Measurements from ENCODE around the gene TMSB4X.

TMSB4X gene

GRCh38 chrX:12996934-12997435 is 22.1 kb downstream of the TMSB4X start:
- H3K4me3 ChIP-seq (ENCODE audit: low read length) = no peak overlapping the region
- no peaks in the 10 kb centered on the region for H3K36me3 ChIP-seq (ENCODE audit: control insufficient read depth, insufficient read depth, low read length)
- H3K9me3 ChIP-seq (ENCODE audit: control insufficient read depth, insufficient read depth, low read length) = no peaks in the 10 kb centered on the region
- no peak overlapping the region for H3K27ac ChIP-seq (ENCODE audit: low read length)
- H3K4me1 ChIP-seq (ENCODE audit: control insufficient read depth, insufficient read depth, low read length) = peaks cover 4% of the 10 kb centered on the region; the same call in 1 of the 2 replicates
- H3K27me3 ChIP-seq (ENCODE audit: control insufficient read depth, insufficient read depth, low read length) = no peaks in the 10 kb centered on the region
- no peak for DNase-seq (ENCODE audit: low read depth, low spot score)
- WGBS (ENCODE audit: insufficient coverage, insufficient read length) = no CpG with 5 or more reads among the region's 3 CpGs

GRCh38 chrX:12997906-12998687 is 23.2 kb downstream of the TMSB4X start:
- DNase-seq (ENCODE audit: low read depth, low spot score) = no peak
- Histone ChIP-seq H3K4me3 (ENCODE audit: low read length) (no peak overlapping the region), H3K9me3 (ENCODE audit: control insufficient read depth, insufficient read depth, low read length) (no peaks in the 10 kb centered on the region), H3K27me3 (ENCODE audit: control insufficient read depth, insufficient read depth, low read length) (no peaks in the 10 kb centered on the region), H3K4me1 (ENCODE audit: control insufficient read depth, insufficient read depth, low read length) (peaks cover 4% of the 10 kb centered on the region; the same call in 1 of the 2 replicates), H3K36me3 (ENCODE audit: control insufficient read depth, insufficient read depth, low read length) (no peaks in the 10 kb centered on the region), H3K27ac (ENCODE audit: low read length) (no peak overlapping the region)
- WGBS (ENCODE audit: insufficient coverage, insufficient read length) = no CpG with 5 or more reads among the region's 5 CpGs

- H3K27ac ChIP-seq (ENCODE audit: low read length) = no peak overlapping the region
- no peak overlapping the region for H3K4me3 ChIP-seq (ENCODE audit: low read length)
- no peaks in the 10 kb centered on the region for H3K36me3 ChIP-seq (ENCODE audit: control insufficient read depth, insufficient read depth, low read length)
- no peak for DNase-seq (ENCODE audit: low read depth, low spot score)
- H3K9me3 ChIP-seq (ENCODE audit: control insufficient read depth, insufficient read depth, low read length) = no peaks in the 10 kb centered on the region
- peaks cover 4% of the 10 kb centered on the region; the same call in 1 of the 2 replicates for H3K4me1 ChIP-seq (ENCODE audit: control insufficient read depth, insufficient read depth, low read length)
- no CpG with 5 or more reads among the region's 9 CpGs for WGBS (ENCODE audit: insufficient coverage, insufficient read length)
- H3K27me3 ChIP-seq (ENCODE audit: control insufficient read depth, insufficient read depth, low read length) = no peaks in the 10 kb centered on the region
Measured at GRCh38 chrX:12999422-12999821, 24.5 kb downstream of the TMSB4X start.

GRCh38 chrX:13000301-13000811 is 25.4 kb downstream of the TMSB4X start:
- Histone ChIP-seq H3K27me3 (ENCODE audit: control insufficient read depth, insufficient read depth, low read length) (no peaks in the 10 kb centered on the region), H3K4me1 (ENCODE audit: control insufficient read depth, insufficient read depth, low read length) (peaks cover 4% of the 10 kb centered on the region; the same call in 1 of the 2 replicates), H3K36me3 (ENCODE audit: control insufficient read depth, insufficient read depth, low read length) (no peaks in the 10 kb centered on the region), H3K27ac (ENCODE audit: low read length) (no peak overlapping the region), H3K9me3 (ENCODE audit: control insufficient read depth, insufficient read depth, low read length) (no peaks in the 10 kb centered on the region), H3K4me3 (ENCODE audit: low read length) (no peak overlapping the region)
- DNase-seq (ENCODE audit: low read depth, low spot score) = no peak
- WGBS (ENCODE audit: insufficient coverage, insufficient read length) = no CpG with 5 or more reads among the region's 8 CpGs

- no peak for DNase-seq (ENCODE audit: low read depth, low spot score)
- no peaks in the 10 kb centered on the region for H3K9me3 ChIP-seq (ENCODE audit: control insufficient read depth, insufficient read depth, low read length)
- WGBS (ENCODE audit: insufficient coverage, insufficient read length) = no CpG with 5 or more reads among the region's 5 CpGs
- H3K4me1 ChIP-seq (ENCODE audit: control insufficient read depth, insufficient read depth, low read length) = peaks cover 4% of the 10 kb centered on the region; the same call in 1 of the 2 replicates
- no peak overlapping the region for H3K27ac ChIP-seq (ENCODE audit: low read length)
- no peaks in the 10 kb centered on the region for H3K27me3 ChIP-seq (ENCODE audit: control insufficient read depth, insufficient read depth, low read length)
- H3K36me3 ChIP-seq (ENCODE audit: control insufficient read depth, insufficient read depth, low read length) = no peaks in the 10 kb centered on the region
- no peak overlapping the region for H3K4me3 ChIP-seq (ENCODE audit: low read length)
Measured at GRCh38 chrX:13001097-13001496, 26.2 kb downstream of the TMSB4X start.

- H3K36me3 ChIP-seq (ENCODE audit: control insufficient read depth, insufficient read depth, low read length) = no peaks in the 10 kb centered on the region
- H3K4me3 ChIP-seq (ENCODE audit: low read length) = no peak overlapping the region
- no peaks in the 10 kb centered on the region for H3K9me3 ChIP-seq (ENCODE audit: control insufficient read depth, insufficient read depth, low read length)
- peaks cover 4% of the 10 kb centered on the region; the same call in 1 of the 2 replicates for H3K4me1 ChIP-seq (ENCODE audit: control insufficient read depth, insufficient read depth, low read length)
- H3K27ac ChIP-seq (ENCODE audit: low read length) = no peak overlapping the region
- no peaks in the 10 kb centered on the region for H3K27me3 ChIP-seq (ENCODE audit: control insufficient read depth, insufficient read depth, low read length)
- DNase-seq (ENCODE audit: low read depth, low spot score) = no peak
- WGBS (ENCODE audit: insufficient coverage, insufficient read length) = no CpG with 5 or more reads among the region's 4 CpGs
Measured at GRCh38 chrX:13001961-13002671, 27.2 kb downstream of the TMSB4X start.

- WGBS (ENCODE audit: insufficient coverage, insufficient read length) = no CpG with 5 or more reads among the region's 9 CpGs
- DNase-seq (ENCODE audit: low read depth, low spot score) = no peak
- no peaks in the 10 kb centered on the region; the same call in 1 of the 2 replicates for H3K4me1 ChIP-seq (ENCODE audit: control insufficient read depth, insufficient read depth, low read length)
- no peaks in the 10 kb centered on the region for H3K27me3 ChIP-seq (ENCODE audit: control insufficient read depth, insufficient read depth, low read length)
- H3K27ac ChIP-seq (ENCODE audit: low read length) = no peak overlapping the region
- H3K4me3 ChIP-seq (ENCODE audit: low read length) = no peak overlapping the region
- no peaks in the 10 kb centered on the region for H3K36me3 ChIP-seq (ENCODE audit: control insufficient read depth, insufficient read depth, low read length)
- no peaks in the 10 kb centered on the region for H3K9me3 ChIP-seq (ENCODE audit: control insufficient read depth, insufficient read depth, low read length)
Measured at GRCh38 chrX:13005661-13006473, 31.0 kb downstream of the TMSB4X start.

- Histone ChIP-seq H3K4me3 (ENCODE audit: low read length) (no peak overlapping the region), H3K9me3 (ENCODE audit: control insufficient read depth, insufficient read depth, low read length) (no peaks in the 10 kb centered on the region), H3K27me3 (ENCODE audit: control insufficient read depth, insufficient read depth, low read length) (no peaks in the 10 kb centered on the region), H3K36me3 (ENCODE audit: control insufficient read depth, insufficient read depth, low read length) (no peaks in the 10 kb centered on the region), H3K27ac (ENCODE audit: low read length) (no peak overlapping the region), H3K4me1 (ENCODE audit: control insufficient read depth, insufficient read depth, low read length) (no peaks in the 10 kb centered on the region; the same call in 1 of the 2 replicates)
- DNase-seq (ENCODE audit: low read depth, low spot score) = no peak
- no CpG with 5 or more reads among the region's 2 CpGs for WGBS (ENCODE audit: insufficient coverage, insufficient read length)
Measured at GRCh38 chrX:13007519-13008188, 32.7 kb downstream of the TMSB4X start.

- DNase-seq (ENCODE audit: low read depth, low spot score) = no peak
- no peaks in the 10 kb centered on the region; the same call in 1 of the 2 replicates for H3K4me1 ChIP-seq (ENCODE audit: control insufficient read depth, insufficient read depth, low read length)
- H3K27me3 ChIP-seq (ENCODE audit: control insufficient read depth, insufficient read depth, low read length) = no peaks in the 10 kb centered on the region
- no CpG with 5 or more reads among the region's 2 CpGs for WGBS (ENCODE audit: insufficient coverage, insufficient read length)
- no peaks in the 10 kb centered on the region for H3K36me3 ChIP-seq (ENCODE audit: control insufficient read depth, insufficient read depth, low read length)
- H3K4me3 ChIP-seq (ENCODE audit: low read length) = no peak overlapping the region
- no peak overlapping the region for H3K27ac ChIP-seq (ENCODE audit: low read length)
- H3K9me3 ChIP-seq (ENCODE audit: control insufficient read depth, insufficient read depth, low read length) = no peaks in the 10 kb centered on the region
Measured at GRCh38 chrX:13008189-13008533, 33.3 kb downstream of the TMSB4X start.
